Activated CD4-positive, alpha-beta memory T cell treated with anti-CD3 and anti-CD28 coated beads for 36 hours (primary cell): ENCODE results near the gene RAB7A. TPM values are rescaled to one million over a fixed set of nuclear protein-coding genes. Genes with fewer than 3 reads are reported as not detected.
"Not testable (repeated sequence)": the region's sequence is repeated elsewhere in the genome, so short reads cannot be mapped to it uniquely, and the experiment has no call there.

Source experiments
- CTCF ChIA-PET: fragments of 350-600 bp; sonication (Branson Sonifier 250); formaldehyde crosslinking; loops from one replicate; lab custom pipeline; 2021; ENCODE audit warnings: antibody characterized with exemption, inconsistent platforms; lab: Charles Lee
- POLR2A ChIA-PET: fragments of 350-600 bp; sonication (Branson Sonifier 250); formaldehyde crosslinking; loops from one replicate; lab custom pipeline; 2021; ENCODE audit warnings: antibody characterized with exemption; lab: Charles Lee
- DNase-seq: peaks from one replicate; pipeline ENCODE4 v3.0.0-alpha.2; 2020
- H3K27ac Mint-ChIP-seq: one replicate; pipeline ENCODE4 v1.8.0; 2021; ENCODE audit warnings: mixed read lengths
- H3K27me3 Mint-ChIP-seq: one replicate; pipeline ENCODE4 v1.8.0; 2021; ENCODE audit warnings: mixed read lengths
- H3K36me3 Mint-ChIP-seq: one replicate; pipeline ENCODE4 v1.8.0; 2021; ENCODE audit warnings: mixed read lengths
- H3K4me1 Mint-ChIP-seq: one replicate; pipeline ENCODE4 v1.8.0; 2021; ENCODE audit warnings: low read depth, mixed read lengths
- H3K4me3 Mint-ChIP-seq: one replicate; pipeline ENCODE4 v1.8.0; 2021; ENCODE audit warnings: mild to moderate bottlenecking, mixed read lengths
- H3K9me3 Mint-ChIP-seq: one replicate; pipeline ENCODE4 v1.8.0; 2021; ENCODE audit warnings: mixed read lengths
- intact Hi-C: fragments of 100-400 bp; cut with micrococcal nuclease; formaldehyde crosslinking; loops from one replicate; pipeline ENCODE4 v1.15.1; 2023
- total RNA-seq, 2 experiments: library from RNA; stranded (reverse); gene quantifications; one replicate each; pipeline ENCODE4 v1.2.3, GENCODE V29; 2021

Gene RAB7A
- total RNA-seq, 2 experiments from 2014 or later, result 264 to 272 TPM

- H3K27me3 Mint-ChIP-seq, result no peaks in the 10 kb centered on the region
- ChIA-PET CTCF (no interaction called here), POLR2A (no interaction called here)
- H3K4me1 Mint-ChIP-seq, result peaks cover 58% of the 10 kb centered on the region
- intact Hi-C loops, result no loop called here
- H3K4me3 Mint-ChIP-seq, result no peak overlapping the region
- no peak for DNase-seq
- no peaks in the 10 kb centered on the region for H3K9me3 Mint-ChIP-seq
- H3K27ac Mint-ChIP-seq, result no peak overlapping the region
- peaks cover 17% of the 10 kb centered on the region for H3K36me3 Mint-ChIP-seq
Measured at GRCh38 chr3:128760881-128761280, 34.9 kb downstream of the RAB7A start.

- Mint-ChIP-seq H3K9me3 (no peaks in the 10 kb centered on the region), H3K27me3 (no peaks in the 10 kb centered on the region), H3K4me1 (peaks cover 63% of the 10 kb centered on the region), H3K27ac (no peak overlapping the region), H3K36me3 (peaks cover 17% of the 10 kb centered on the region), H3K4me3 (no peak overlapping the region)
- DNase-seq, result no peak
- POLR2A ChIA-PET, result no interaction called here
- intact Hi-C loops, result no loop called here
- CTCF ChIA-PET, result no interaction called here
Measured at GRCh38 chr3:128761392-128761791, 35.4 kb downstream of the RAB7A start.

- CTCF ChIA-PET, result interaction anchor here (1.4 to 1.8 kb wide), 2 partner anchors 25 to 31 kb away, joined by 4 to 8 read pairs; no protein-coding TSS in a partner anchor
- H3K27ac Mint-ChIP-seq, result peak overlapping the region; percentile 26
- no peaks in the 10 kb centered on the region for H3K27me3 Mint-ChIP-seq
- no peaks in the 10 kb centered on the region for H3K9me3 Mint-ChIP-seq
- POLR2A ChIA-PET, result interaction anchor here (0.6 kb wide), 1 partner anchor 15 kb away, joined by 3 read pairs; no protein-coding TSS in a partner anchor
- H3K4me1 Mint-ChIP-seq, result peaks cover 70% of the 10 kb centered on the region
- peak; percentile 62 for DNase-seq
- intact Hi-C loops, result no loop called here
- no peak overlapping the region for H3K4me3 Mint-ChIP-seq
- H3K36me3 Mint-ChIP-seq, result peaks cover 17% of the 10 kb centered on the region
Measured at GRCh38 chr3:128763967-128764366, 38.0 kb downstream of the RAB7A start.

GRCh38 chr3:128764863-128765262, 38.9 kb downstream of the RAB7A start:
- Mint-ChIP-seq H3K4me3 (no peak overlapping the region), H3K27ac (no peak overlapping the region), H3K36me3 (peaks cover 17% of the 10 kb centered on the region), H3K4me1 (peaks cover 71% of the 10 kb centered on the region), H3K9me3 (no peaks in the 10 kb centered on the region), H3K27me3 (no peaks in the 10 kb centered on the region)
- intact Hi-C loops, result no loop called here
- CTCF ChIA-PET, result interaction anchor here (1.8 kb wide), 1 partner anchor 24 kb away, joined by 8 read pairs; no protein-coding TSS in a partner anchor
- DNase-seq, result no peak
- POLR2A ChIA-PET, result no interaction called here

GRCh38 chr3:128767094-128767750, 41.2 kb downstream of the RAB7A start:
- peaks cover 66% of the 10 kb centered on the region for H3K4me1 Mint-ChIP-seq
- no peaks in the 10 kb centered on the region for H3K27me3 Mint-ChIP-seq
- peak overlapping the region; percentile 1 for H3K27ac Mint-ChIP-seq
- H3K36me3 Mint-ChIP-seq, result peaks cover 17% of the 10 kb centered on the region
- DNase-seq, result no peak
- H3K4me3 Mint-ChIP-seq, result no peak overlapping the region
- ChIA-PET CTCF (no interaction called here), POLR2A (no interaction called here)
- intact Hi-C loops, result no loop called here
- H3K9me3 Mint-ChIP-seq, result no peaks in the 10 kb centered on the region

GRCh38 chr3:128768471-128768870, 42.5 kb downstream of the RAB7A start:
- peaks cover 18% of the 10 kb centered on the region for H3K36me3 Mint-ChIP-seq
- peaks cover 68% of the 10 kb centered on the region for H3K4me1 Mint-ChIP-seq
- no peak overlapping the region for H3K27ac Mint-ChIP-seq
- intact Hi-C loops, result no loop called here
- no peak overlapping the region for H3K4me3 Mint-ChIP-seq
- DNase-seq, result no peak
- ChIA-PET POLR2A (no interaction called here), CTCF (interaction anchor here (0.6 to 3.2 kb wide), 3 partner anchors 8 to 27 kb away, joined by 3 to 13 read pairs (median 4); no protein-coding TSS in a partner anchor)
- no peaks in the 10 kb centered on the region for H3K27me3 Mint-ChIP-seq
- no peaks in the 10 kb centered on the region for H3K9me3 Mint-ChIP-seq

- Mint-ChIP-seq H3K36me3 (peaks cover 7% of the 10 kb centered on the region), H3K27ac (no peak overlapping the region), H3K27me3 (no peaks in the 10 kb centered on the region), H3K9me3 (no peaks in the 10 kb centered on the region), H3K4me1 (peaks cover 62% of the 10 kb centered on the region), H3K4me3 (no peak overlapping the region)
- ChIA-PET POLR2A (no interaction called here), CTCF (interaction anchor here (1.3 to 3.2 kb wide), 2 partner anchors 11 to 25 kb away, joined by 4 to 13 read pairs; no protein-coding TSS in a partner anchor)
- no peak for DNase-seq
- intact Hi-C loops, result no loop called here
Measured at GRCh38 chr3:128770387-128770786, 44.4 kb downstream of the RAB7A start.

DNA sequence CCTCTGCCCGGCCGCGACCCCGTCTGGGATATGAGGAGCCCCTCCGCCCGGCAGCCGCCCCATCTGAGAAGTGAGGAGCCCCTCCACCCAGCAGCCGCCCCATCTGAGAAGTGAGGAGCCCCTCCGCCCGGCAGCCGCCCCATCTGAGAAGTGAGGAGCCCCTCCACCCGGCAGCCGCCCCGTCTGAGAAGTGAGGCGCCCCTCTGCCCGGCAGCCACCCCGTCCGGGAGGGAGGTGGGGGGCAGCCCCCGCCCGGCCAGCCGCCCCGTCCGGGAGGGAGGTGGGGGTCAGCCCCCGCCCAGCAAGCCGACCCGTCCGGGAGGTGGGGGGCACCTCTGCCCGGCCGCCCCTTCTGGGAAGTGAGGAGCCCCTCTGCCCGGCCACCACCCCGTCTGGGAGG, 47.2 kb downstream of the RAB7A start:
- DNase-seq, H3K9me3 Mint-ChIP-seq, POLR2A ChIA-PET, H3K27ac Mint-ChIP-seq, H3K27me3 Mint-ChIP-seq, intact Hi-C loops, CTCF ChIA-PET, H3K4me3 Mint-ChIP-seq, H3K36me3 Mint-ChIP-seq: not testable (repeated sequence)
- H3K4me1 Mint-ChIP-seq, result peaks cover 62% of the 10 kb centered on the region

DNA sequence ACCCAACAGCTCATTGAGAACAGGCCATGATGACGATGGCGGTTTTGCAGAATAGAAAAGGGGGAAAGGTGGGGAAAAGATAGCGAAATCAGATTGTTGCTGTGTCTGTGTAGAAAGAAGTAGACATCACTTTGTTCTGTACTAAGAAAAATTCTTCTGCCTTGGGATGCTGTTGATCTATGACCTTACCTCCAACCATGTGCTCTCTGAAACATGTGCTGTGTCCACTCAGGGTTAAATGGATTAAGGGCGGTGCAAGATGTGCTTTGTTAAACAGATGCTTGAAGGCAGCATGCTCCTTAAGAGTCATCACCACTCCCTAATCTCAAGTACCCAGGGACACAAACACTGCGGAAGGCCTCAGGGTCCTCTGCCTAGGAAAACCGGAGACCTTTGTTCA, 47.6 kb downstream of the RAB7A start:
- POLR2A ChIA-PET, DNase-seq, H3K9me3 Mint-ChIP-seq, H3K36me3 Mint-ChIP-seq, H3K4me3 Mint-ChIP-seq, CTCF ChIA-PET, H3K27ac Mint-ChIP-seq, intact Hi-C loops, H3K27me3 Mint-ChIP-seq: not testable (repeated sequence)
- peaks cover 63% of the 10 kb centered on the region for H3K4me1 Mint-ChIP-seq

DNA sequence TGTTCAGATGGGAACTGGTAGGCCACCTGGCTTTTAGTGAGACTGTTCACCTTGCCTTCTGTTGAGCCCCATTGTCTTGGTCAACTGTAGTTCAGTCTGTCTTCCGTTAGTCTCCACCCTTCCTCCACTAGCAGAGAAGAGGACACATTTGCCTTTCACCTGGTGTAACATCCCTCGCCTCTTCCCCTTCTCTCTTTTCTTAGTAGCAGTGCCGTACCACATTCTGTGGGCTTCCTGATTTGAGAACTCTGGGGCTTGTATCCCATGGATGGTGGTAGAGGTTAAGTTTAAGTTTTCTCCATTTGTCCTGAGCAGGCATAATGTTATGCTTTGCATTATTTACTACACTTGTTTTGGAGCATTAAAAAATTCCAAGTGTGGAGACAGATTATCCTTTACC, 49.3 kb downstream of the RAB7A start:
- Mint-ChIP-seq H3K27ac (no peak overlapping the region), H3K27me3 (no peaks in the 10 kb centered on the region), H3K4me3 (no peak overlapping the region), H3K9me3 (no peaks in the 10 kb centered on the region), H3K36me3 (peaks cover 10% of the 10 kb centered on the region), H3K4me1 (peaks cover 67% of the 10 kb centered on the region)
- no peak for DNase-seq
- intact Hi-C loops, result no loop called here
- CTCF ChIA-PET, result no interaction called here
- POLR2A ChIA-PET, result no interaction called here

DNA sequence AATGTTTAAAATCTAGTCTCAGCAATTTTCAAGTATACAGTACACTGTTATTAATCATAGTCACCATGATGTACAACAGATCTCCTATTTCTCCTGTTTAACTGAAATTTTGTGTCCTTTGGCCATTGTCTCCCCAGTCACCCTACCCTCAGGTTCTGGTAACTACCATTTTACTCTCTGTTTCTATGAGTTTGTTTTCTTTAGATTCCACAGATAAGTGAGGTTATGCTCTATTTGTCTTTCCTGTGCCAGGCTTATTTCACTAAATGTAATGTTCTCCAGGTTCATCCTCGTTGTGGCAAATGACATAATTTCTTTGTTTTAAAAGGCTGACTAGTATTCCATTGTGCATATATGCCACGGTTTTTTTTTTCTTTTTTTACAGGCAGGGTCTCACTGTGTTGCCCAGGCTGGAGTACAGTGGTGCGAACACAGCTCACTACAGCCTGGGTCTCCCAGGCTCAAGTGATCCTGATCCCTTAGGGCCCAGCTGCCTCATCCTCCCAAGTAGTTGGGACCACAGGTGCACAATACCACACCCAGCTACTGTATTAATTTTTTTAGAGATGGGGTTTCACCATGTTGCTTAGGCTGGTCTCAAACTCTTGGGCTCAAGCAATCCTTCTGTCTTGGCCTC, 50.0 kb downstream of the RAB7A start:
- no peaks in the 10 kb centered on the region for H3K27me3 Mint-ChIP-seq
- POLR2A ChIA-PET, result no interaction called here
- no peaks in the 10 kb centered on the region for H3K9me3 Mint-ChIP-seq
- no peak overlapping the region for H3K27ac Mint-ChIP-seq
- CTCF ChIA-PET, result no interaction called here
- no peak overlapping the region for H3K4me3 Mint-ChIP-seq
- DNase-seq, result no peak
- peaks cover 10% of the 10 kb centered on the region for H3K36me3 Mint-ChIP-seq
- H3K4me1 Mint-ChIP-seq, result peaks cover 72% of the 10 kb centered on the region
- intact Hi-C loops, result no loop called here

GRCh38 chr3:128780101-128780837, 54.3 kb downstream of the RAB7A start:
- H3K36me3 Mint-ChIP-seq, result peaks cover 5% of the 10 kb centered on the region
- intact Hi-C loops, result no loop called here
- peaks cover 90% of the 10 kb centered on the region for H3K4me1 Mint-ChIP-seq
- ChIA-PET POLR2A (interaction anchor here (0.6 kb wide), 1 partner anchor 160 kb away, joined by 3 read pairs; no protein-coding TSS in a partner anchor), CTCF (interaction anchor here (0.8 to 2.8 kb wide), 2 partner anchors 15 to 100 kb away, joined by 4 to 11 read pairs; no protein-coding TSS in a partner anchor)
- H3K27ac Mint-ChIP-seq, result peak overlapping the region; percentile 60
- H3K4me3 Mint-ChIP-seq, result no peak overlapping the region
- no peaks in the 10 kb centered on the region for H3K9me3 Mint-ChIP-seq
- DNase-seq, result no peak
- no peaks in the 10 kb centered on the region for H3K27me3 Mint-ChIP-seq
